Stimulated activated CD4-positive, alpha-beta T cell treated with anti-CD3 and anti-CD28 coated beads, Interleukin-1b, Interleukin-23, amount 100 ng/mL, for 4 hours (primary cell): Measurements from ENCODE around the gene METTL4.

Experiments used
- DNase-seq, 2 donors: peaks; one replicate each; pipeline ENCODE4 v3.0.0-alpha.2; 2020; ENCODE audit warnings: low read depth in 2 of 2

Gene METTL4, protein sequence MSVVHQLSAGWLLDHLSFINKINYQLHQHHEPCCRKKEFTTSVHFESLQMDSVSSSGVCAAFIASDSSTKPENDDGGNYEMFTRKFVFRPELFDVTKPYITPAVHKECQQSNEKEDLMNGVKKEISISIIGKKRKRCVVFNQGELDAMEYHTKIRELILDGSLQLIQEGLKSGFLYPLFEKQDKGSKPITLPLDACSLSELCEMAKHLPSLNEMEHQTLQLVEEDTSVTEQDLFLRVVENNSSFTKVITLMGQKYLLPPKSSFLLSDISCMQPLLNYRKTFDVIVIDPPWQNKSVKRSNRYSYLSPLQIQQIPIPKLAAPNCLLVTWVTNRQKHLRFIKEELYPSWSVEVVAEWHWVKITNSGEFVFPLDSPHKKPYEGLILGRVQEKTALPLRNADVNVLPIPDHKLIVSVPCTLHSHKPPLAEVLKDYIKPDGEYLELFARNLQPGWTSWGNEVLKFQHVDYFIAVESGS

DNA sequence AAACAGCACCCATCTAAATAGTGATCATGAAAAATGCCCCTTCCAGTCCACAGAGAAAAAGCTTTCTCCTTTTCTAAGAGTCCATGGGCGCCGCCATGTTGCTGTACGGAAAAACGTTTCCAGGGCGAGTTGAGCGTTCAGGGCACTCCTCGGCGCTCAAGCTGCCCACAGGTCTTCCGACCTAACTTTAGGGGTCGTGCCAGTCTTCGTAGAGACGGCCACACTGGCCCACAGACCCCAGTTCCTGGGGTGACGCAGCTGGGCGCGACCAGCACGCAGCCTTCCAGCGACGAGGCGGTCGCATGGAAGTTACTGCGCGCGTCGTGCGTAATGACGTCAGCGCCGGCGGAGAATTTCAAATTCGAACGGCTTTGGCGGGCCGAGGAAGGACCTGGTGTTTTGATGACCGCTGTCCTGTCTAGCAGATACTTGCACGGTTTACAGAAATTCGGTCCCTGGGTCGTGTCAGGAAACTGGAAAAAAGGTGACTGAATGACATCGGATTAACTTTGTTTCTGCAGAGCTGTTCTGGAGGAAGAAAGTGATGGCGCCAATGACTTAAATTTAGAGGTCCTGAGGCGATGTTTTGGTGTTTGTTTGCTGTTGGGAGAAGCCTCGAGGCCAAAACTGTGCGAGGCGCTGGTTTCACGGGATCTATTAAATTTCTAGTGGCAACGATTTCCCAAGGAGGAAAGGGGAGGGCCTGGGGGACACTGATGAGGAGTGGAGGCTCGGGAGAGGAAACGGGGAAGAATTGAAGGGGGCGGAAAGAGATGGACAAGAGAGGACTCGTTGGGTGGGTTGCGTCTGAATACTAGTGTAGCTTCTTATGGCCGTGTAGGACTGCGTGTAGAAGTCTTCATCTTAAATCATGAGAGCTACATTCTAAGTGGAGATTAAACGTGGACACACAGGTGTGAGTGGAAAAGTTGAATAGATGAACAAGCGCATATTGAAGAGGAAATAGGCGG is at the start of gene METTL4, which contains the start of gene NDC80:
TSS of gene METTL4 (minus strand) at position 306 of the 971 bp plus-strand sequence. CDS start 4,289 bp downstream, outside the sequence.
TSS of gene NDC80 (plus strand) at position 358 of the 971 bp plus-strand sequence. CDS start 1,429 bp downstream, outside the sequence.
- DNase-seq = peak; percentile 74 to 75

DNA sequence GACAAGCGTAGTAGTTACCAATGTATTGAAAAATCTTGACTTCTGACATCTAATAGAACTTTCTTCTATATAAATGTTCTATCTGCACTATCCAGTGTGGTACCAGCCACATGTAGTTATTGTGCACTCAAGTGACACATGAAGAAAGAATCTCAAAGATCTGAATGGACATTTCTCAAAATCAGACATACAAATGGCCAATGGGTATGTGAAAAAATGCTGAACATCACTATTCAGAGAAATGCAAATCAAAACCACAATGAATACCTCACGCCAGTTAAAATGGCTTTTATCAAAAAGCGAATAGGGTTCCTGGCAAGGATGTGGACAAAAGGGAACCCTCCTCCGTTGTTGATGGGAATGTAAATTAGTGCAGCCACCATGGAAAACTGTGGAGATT is 46.7 kb upstream of the METTL4 start:
- no peak for DNase-seq

DNA sequence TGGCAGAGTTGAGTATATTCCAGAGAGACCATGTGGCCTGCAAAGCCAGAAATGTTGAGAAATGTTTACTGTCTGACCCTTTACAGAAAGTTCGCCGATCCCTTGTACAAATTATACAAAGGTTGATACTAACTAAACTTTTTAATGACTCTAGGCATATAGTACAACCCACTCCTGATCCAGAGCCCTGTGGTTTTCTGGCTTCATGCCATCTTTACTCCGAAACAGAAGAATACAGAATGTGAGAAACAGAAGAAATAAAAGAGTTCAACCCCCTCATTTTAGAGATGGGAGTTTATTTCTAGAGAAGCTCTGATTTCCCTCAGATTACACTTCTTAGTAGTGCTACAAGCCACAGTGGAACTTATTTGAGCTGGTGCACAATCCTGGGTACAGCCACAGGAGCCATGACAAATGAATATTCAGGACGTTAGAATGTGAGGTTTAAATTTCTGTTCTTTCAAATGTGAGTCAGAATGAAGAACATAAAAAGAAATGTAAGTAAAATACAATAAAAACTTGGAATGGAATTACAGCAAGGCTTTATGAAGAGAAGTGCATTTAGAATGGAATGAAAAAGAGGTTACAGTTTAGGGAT is 46.2 kb upstream of the METTL4 start:
- DNase-seq = no peak

DNA sequence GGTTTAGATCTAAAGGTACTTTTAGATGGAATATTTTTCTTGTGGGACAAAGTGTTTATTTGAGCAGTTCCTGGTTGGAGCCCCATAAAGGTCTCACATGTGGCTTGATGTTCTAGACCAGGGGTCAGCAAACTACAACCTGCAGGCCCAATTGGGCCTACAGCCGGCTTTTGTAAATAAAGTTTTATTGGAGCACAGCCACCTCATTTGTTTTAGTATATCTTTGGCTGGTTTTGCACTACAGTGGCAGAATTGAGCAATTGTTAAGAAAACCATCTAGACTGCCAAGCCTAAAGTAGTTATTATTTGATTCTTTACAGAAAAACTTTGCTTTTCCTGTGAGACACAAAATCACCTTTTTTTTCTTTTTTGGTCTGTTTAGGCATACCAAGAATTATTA is 41.7 kb upstream of the METTL4 start:
- DNase-seq = no peak

DNA sequence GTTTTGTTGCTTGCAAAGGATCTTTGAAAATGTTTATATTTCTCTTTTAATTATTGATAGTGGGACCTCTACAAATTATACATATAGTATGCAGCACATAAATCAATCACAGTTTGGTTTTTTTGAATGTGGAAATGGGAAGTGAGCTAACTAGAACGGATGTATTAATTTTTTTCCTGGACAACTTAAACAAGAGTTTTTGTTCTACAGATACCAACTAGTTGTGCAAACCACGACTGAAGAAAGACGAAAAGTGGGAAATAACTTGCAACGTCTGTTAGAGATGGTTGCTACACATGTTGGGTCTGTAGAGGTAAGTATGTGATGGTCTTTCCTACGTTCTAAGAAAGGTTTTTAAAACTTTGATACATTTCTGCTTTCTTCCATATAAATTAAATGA is 39.2 kb upstream of the METTL4 start:
- DNase-seq = no peak

DNA sequence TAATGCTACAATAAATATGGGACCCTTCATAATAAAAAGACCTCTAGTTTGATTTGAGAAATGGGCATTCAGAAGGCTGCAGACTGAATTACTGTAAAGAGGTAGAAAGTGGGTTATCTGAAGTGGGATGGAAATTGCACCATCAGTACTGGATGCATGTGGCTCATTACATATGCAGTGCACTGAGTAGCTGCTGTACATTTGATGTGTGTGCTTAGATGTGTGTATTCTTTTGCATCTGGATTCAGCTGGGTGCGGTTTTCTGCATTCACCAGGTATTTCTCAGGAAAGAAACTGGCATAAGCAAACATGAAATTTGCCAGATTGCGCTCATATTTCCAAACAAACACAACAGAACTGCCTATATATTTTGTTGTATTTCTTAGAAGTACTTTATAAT is 38.3 kb upstream of the METTL4 start:
- DNase-seq = no peak

DNA sequence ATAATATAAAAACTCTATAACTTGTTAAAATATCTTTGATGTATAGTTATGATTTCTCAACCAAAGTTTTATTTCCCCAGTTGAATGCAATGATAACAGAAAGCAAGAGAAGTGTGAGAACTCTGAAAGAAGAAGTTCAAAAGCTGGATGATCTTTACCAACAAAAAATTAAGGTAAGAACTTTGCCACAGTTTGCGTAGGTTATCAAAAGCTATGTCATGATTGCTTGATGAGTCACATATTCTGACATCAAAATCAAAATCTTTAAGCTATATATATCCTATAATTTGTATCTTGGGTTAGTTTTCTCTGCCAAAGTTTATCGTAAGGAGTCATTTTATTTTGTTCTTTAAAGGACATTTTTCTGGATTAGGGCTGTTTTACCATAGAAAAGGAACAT is 35.0 kb upstream of the METTL4 start:
- no peak for DNase-seq

DNA sequence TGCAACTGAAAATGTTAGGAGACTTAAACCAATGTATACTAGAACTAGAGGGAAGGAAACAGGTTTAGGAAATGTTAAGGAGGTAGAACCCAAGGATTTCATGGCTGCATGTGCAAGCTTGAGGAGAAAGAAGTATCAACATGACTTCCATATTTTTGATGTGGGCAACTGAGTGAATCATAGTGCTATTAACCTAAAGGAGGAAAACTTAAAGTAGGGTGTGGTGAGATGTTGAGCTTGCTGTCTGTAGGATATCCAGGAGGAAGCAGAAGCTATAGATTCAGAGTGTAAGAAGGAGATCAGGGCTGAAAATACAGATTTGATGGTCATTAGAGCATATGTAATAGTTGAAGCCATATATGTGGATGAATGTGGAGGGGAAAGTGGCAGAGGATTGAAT is 31.5 kb upstream of the METTL4 start:
- DNase-seq = no peak

DNA sequence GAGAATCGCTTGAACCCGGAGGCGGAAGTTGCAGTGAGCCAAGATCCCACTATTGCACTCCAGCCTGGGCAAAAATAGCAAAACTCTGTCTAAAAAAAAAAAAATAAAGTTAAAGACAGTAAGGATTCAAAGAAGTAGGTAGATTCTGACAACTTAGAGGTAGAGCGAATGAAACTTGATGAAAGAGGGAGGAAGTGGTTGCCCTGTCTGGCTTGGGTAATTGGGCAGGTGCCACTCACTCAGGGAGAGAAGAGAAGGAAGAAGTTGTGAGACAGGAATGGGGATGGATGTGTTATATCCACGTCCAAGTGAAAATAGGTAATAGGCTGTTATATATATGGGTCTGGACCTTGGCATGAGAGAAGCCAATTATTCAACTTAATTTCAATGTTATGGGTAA is 26.3 kb upstream of the METTL4 start:
- no peak for DNase-seq

DNA sequence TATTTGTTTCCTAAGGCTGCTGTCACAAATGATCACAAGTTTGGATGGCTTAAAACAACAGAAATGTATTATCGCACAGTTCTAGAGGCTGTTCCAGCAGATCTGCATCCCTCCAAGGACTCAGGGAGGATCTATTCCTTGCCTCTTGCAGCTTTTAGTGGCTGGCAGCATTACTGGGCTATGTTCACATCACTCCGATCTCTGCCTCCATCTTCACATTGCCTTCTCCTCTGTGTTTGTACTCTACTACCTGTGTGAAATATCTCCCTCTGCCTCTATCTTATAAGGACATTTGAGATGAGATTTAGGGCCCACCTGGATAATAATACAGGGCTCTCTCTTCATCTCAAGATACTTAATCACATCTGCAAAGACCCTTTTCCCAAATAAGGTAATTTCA is 19.0 kb upstream of the METTL4 start:
- DNase-seq = no peak

DNA sequence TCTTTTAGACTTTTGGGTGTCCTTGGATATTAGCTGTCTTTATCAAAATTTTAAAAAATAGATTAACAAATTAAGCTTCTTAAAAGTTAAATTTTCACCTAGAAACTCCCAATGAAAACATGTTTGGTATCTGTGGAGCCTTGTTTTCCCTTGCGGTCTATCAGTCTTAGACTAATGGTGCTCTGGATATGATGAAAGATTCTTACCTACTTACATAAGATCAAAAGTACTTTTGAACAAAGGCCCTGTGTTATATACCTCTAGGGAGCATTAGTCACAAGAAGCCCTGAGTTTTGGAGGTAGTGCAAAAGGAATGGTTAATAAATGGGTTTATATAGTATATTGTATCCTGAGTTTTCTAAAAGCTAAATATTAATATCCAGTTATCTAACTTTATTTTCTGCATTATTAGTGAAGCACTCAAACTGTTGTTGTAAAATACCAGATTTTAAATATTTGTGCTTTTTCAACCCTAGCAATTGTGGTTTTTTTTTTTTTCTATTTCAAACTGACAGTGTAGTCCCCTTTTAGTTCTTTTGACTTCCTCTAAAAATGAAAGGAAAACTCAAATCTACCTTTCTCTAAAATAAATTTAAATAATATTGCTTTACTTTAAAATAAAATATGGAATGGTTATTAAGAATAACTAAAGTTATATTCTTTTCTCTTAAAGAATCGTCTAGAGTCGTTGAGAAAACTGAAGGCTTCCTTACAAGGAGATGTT is 18.2 kb upstream of the METTL4 start:
- no peak for DNase-seq

DNA sequence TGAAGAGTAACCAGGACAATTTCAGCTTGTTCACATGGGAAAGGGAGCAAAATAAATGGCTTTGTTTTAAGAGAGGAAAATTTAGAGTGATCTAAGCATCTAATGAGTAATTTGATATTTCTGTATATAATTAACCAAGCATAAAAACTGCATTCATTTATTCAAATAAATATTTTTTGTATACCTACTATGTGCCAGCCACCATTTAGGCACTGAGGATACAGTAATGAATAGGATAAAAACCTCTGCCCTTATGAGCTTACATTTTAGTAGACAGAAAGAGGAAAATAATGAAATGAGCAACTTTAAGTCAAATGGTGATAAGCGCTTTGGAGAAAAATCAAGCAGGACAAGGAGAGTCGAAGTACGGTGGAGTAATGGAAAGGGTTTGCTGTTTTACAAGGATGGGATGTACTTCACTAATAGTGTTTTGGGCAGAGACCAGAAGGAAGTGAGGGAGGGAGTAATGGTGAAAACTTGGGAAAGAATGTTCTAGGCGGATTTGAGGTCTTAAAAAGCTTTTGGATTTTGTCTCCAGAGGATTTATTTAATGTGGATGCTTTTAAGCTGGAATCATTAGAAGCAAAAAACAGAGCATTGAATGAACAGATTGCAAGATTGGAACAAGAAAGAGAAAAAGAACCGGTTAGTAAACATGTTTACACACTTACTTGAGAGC is 17.5 kb upstream of the METTL4 start:
- DNase-seq = no peak

DNA sequence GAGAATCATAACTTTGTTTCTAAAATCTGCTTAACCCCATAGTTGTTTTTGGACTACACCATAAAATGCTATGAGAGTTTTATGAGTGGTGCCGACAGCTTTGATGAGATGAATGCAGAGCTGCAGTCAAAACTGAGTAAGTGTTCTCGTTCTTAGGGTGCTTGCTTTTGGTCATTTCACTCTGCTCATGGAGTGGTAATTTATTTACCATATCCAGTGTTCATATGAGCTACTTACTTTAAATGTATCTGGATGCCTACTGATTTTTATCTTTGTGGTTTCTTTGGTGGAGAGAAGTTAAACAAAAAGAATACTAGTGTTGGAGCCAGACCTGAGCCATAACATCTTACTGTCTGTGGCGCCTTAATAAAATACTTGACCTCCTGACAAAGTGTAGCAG is 16.5 kb upstream of the METTL4 start:
- no peak for DNase-seq

DNA sequence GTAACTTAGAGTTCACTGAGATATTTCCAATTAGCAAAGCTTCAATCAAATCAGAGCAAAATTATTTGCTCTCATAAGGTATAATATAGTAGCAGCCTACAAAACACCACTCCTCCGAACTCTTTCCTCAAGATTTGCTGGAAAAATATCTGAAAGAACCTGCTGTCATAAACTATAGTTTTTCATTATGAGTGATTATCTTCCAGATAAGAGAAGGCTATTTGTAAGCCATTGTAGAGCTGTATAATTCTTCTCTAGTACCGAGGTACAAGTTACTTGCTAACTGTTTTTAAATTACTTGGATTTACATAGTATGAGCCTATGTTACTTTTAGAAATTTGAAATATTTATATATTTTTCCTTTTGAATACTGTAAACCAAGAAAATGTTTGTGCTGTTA is 2.1 kb upstream of the METTL4 start:
- DNase-seq = no peak

DNA sequence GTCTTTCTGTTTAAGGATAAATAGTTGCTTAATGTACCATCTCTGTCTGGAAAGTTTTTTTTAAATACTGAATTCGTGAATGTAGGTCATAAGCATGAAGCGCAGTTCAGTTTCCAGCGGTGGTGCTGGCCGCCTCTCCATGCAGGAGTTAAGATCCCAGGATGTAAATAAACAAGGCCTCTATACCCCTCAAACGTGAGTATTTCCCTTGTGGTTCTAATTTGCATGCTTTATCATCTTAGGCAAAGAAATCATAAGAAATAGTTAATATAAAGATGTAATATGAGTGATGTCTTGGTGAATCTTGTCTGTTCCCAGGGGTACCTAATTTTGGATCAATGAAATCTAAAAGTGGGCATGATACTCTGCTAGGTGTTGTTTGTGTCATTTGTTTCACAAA is 1.6 kb upstream of the METTL4 start:
- no peak for DNase-seq

DNA sequence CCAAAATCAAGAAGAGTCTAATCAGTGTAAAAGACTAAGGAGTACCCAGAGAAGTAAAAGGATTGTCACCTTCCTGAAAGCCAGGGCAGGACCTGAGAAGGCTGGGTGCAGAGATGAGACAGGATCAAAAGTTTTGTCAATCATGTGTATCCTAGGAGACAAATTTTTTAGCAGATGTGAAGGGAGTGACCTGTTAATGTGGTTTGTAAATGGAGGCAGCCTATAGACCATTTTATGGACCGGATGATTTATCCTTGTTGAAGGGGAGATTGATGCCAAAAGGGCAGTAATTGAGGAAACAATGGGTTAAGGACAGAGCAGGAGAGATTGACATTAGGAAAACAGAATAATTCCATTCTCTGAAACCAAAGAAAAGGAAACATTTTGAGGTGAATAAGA is 865 bp upstream of the METTL4 start:
- no peak for DNase-seq

DNA sequence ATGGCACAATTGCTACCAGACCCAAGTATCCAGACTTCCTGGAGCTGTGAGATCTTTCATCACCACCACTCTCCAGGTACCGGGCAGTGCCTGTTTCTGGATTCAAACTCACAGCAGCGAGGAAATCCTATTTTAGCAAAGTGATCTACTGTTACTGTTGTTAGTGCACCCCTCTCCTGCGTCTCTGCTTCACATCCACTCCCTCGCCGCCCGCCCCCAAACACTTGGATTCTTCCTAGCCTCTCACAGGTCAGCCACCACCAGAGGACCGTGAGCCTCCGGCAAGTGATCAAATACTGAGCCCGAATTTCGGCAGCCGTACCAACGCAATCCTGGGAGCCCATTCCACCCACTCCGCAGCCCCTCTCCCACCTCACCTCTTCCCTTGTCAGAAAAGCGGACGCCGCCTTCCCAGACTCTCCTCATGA is 519 bp downstream of the METTL4 start:
- DNase-seq = peak; percentile 39 to 41

DNA sequence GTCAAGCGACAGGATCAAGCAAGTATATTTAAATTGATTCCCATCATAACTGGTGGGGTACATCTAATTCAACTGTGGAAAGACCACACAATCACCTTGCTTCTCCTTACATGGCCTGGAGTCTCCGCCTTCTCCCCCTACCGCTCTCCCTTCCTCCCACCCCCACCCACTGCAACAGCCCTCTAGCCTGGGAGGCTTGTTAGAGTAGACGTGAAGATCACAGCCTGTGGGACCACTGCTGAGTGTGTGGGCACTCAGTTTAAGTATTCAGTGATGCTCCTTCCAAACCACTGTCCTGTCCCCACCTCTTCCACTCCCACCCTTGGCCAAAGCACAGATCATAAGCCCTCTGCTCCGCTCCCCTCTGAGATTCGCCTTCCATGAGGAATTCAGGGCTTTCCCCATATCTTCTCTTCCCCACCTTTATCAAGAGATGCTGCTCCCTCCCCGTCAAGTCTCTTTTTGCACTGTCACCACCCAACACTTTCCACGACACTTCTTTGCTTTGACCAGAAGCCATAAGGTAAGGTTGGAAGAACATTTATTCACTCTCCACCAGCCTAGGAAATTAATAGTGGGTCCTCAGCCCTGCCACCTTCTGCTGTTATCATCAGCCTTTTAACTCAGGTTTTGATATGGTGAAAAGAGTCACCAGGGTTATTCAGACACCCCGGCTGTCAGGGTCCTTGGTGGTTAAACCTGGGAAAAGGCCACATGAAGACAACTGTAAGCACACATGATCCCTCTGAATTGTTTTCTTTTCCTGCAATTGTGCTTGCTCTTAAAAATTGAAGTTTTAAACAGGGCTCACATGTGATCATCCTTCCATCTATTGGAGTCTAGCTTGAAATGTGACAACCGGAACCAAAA is 1.7 kb downstream of the METTL4 start:
- DNase-seq = no peak

DNA sequence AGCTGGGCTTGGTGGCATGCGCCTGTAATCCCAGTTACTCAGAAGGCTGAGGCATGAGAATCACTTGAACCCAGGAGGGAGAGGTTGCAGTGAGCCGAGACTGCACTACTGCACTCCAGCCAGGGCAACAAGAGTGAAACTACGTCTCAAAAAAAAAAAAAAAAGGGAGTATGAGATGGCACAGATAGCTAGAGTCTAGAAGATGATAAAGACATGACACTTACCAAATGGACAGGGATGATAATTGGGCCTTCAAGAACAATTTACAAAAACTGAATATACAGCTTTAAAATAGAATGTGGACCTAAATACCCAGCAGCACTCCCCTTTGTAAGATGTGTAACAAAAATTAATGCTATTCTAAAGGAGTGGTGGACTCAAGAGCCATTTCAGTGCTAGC is 2.7 kb downstream of the METTL4 start:
- DNase-seq = no peak

DNA sequence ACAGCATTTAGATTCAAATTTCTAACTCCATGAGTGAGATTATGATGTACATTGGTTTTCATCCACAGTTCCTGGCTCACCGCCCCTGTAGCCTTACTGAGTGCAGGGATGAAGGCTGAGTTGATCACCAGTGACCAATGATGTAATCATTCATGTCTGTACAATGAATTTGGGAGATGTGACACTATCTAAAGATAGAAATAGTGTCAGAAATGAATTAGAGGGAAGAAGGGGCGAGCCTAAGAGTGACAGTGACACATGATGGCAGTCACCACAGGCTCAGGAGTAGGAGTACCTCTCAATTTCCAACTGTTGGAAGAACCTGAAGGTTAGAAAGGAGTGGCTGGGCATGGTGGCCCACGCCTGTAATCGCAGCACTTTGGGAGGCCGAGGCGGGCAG is 3.2 kb downstream of the METTL4 start:
- no peak for DNase-seq
